ENCODE results near the gene PTK6. TPM values are rescaled to one million over a fixed set of nuclear protein-coding genes. Genes with fewer than 3 reads are reported as not detected.

PTK6 gene
- 1 to 10 TPM in 1 of 3 donors, under 1 TPM in 2; 0.16 to 2.3 (median 0.88) TPM for total RNA-seq

GRCh38 chr20:63536997-63537524 lies at the start of gene PTK6:
TSS of gene PTK6 (minus strand) at chr20:63537376. CDS start at chr20:63537314, 62 bp downstream.
- Histone ChIP-seq H3K27me3 (peaks cover 4 to 10% of the 10 kb centered on the region in 2 donors), H3K4me3 (peak within 1 kb of the TSS; percentile 17 to 53 (median 37)), H3K9me3 (no peaks in the 10 kb centered on the region), H3K27ac (peak within 1 kb of the TSS; percentile 84 to 85), H3K4me1 (peaks cover 10 to 17% of the 10 kb centered on the region in 2 donors), H3K36me3 (no peaks in the 10 kb centered on the region)
- TF ChIP-seq POLR2A (IDR thresholded peaks at IDR 0.05) (no peak), POLR2AphosphoS5 (IDR thresholded peaks at IDR 0.05) (no peak)
- TF ChIP-seq, protein P1, sequence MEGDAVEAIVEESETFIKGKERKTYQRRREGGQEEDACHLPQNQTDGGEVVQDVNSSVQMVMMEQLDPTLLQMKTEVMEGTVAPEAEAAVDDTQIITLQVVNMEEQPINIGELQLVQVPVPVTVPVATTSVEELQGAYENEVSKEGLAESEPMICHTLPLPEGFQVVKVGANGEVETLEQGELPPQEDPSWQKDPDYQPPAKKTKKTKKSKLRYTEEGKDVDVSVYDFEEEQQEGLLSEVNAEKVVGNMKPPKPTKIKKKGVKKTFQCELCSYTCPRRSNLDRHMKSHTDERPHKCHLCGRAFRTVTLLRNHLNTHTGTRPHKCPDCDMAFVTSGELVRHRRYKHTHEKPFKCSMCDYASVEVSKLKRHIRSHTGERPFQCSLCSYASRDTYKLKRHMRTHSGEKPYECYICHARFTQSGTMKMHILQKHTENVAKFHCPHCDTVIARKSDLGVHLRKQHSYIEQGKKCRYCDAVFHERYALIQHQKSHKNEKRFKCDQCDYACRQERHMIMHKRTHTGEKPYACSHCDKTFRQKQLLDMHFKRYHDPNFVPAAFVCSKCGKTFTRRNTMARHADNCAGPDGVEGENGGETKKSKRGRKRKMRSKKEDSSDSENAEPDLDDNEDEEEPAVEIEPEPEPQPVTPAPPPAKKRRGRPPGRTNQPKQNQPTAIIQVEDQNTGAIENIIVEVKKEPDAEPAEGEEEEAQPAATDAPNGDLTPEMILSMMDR (IDR thresholded peaks at IDR 0.05): no peak
- intact Hi-C loops (cut with DNase I; ENCODE audit: low total_unique reads): loop anchor here (5.0 to 10.0 kb wide), 2 partner anchors 98 to 435 kb away; no protein-coding TSS in a partner anchor
- DNase-seq (ENCODE audit: low spot score in 2 of 2): peak in 1 of 2 donors; percentile 43

DNA sequence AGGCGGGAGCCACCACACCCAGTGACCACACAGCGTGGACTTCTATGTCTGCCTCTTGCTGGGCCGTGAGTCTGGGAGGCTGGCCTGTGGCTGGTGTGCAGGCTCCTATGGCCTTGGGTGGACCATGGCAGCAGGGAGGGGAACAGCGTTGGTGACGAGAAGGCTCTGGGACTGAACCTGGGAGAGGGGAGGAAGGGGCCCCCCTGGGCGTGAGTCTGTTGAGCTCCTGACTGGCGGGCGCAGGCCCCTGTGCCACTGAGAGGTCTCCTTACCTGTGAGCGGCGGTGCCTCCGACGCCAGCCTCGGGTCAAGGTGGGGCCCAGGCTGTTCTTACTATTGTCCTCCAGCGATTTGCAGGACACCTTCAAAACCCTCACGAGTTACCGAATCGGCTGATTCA lies 49.6 kb upstream of the PTK6 start:
- no peaks in the 10 kb centered on the region for H3K36me3 ChIP-seq
- intact Hi-C loops (cut with DNase I; ENCODE audit: low total_unique reads): no loop called here

DNA sequence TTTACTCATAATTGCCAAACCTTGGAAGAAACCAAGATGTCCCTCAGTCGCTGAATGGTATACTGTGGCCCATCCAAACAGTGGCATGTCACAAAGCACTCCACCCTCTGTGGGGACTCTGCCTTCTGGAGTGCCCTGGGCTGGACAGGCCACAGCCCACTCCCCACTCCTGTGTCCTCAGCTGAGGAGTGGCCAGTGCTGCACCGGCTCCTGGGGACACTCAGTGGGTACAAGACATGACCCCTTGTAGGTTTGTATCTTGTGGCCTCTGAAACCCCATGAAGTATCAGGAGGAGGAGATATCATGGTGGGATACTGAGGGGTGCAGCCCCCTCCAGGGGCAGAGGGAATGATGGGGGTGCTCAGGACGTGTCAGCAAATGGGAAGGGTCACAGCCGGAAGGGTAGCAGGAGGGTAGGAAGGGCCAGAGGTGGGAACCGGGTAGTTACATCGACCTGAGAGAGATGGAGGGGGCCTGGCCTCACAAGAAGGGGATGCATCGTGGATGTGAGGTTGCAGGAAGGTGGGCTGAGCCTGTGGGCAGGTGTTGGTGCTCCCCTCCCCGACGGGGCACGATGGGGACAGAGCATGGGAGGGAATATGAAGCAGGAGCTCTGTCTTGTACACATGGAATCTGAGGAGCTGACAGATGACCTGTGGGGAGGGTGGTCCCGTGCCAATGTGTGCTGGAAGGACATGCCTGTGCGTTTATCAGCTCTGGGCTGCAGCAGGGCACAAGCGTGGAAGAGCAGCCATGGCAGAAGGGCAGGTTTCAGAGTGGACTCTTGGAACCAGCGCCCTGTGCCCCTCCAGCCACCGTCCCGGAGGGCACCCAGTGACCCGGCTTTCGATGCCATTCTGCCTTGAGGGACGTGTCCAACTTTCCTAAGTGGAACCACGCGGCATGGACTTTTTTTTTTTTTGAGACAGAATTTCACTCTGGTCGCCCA lies 48.7 kb upstream of the PTK6 start:
- Histone ChIP-seq H3K27me3 (no peaks in the 10 kb centered on the region), H3K4me1 (no peaks in the 10 kb centered on the region), H3K36me3 (no peaks in the 10 kb centered on the region), H3K27ac (no peak overlapping the region), H3K4me3 (no peak overlapping the region), H3K9me3 (no peaks in the 10 kb centered on the region)
- DNase-seq (ENCODE audit: low spot score in 2 of 2): no peak
- TF ChIP-seq POLR2AphosphoS5 (IDR thresholded peaks at IDR 0.05): no peak
- TF ChIP-seq, protein P1 (IDR thresholded peaks at IDR 0.05): no peak
- TF ChIP-seq POLR2A (IDR thresholded peaks at IDR 0.05): no peak
- intact Hi-C loops (cut with DNase I; ENCODE audit: low total_unique reads): no loop called here

More for the DNA sequence above, 49.6 kb upstream of the PTK6 start:
- H3K4me3 ChIP-seq: no peak overlapping the region
- H3K27me3 ChIP-seq: no peaks in the 10 kb centered on the region
- H3K27ac ChIP-seq: no peak overlapping the region
- no peaks in the 10 kb centered on the region for H3K4me1 ChIP-seq
- TF ChIP-seq POLR2A (IDR thresholded peaks at IDR 0.05) (no peak), POLR2AphosphoS5 (IDR thresholded peaks at IDR 0.05) (no peak)
- TF ChIP-seq, protein P1 (IDR thresholded peaks at IDR 0.05): no peak
- H3K9me3 ChIP-seq: no peaks in the 10 kb centered on the region
- DNase-seq (ENCODE audit: low spot score in 2 of 2): no peak

GRCh38 chr20:63582382-63583063 lies 45.3 kb upstream of the PTK6 start:
- intact Hi-C loops (cut with DNase I; ENCODE audit: low total_unique reads): no loop called here
- Histone ChIP-seq H3K27ac (peak overlapping the region in 1 of 2 donors; percentile 63), H3K4me1 (no peaks in the 10 kb centered on the region)

More at GRCh38 chr20:63582382-63583063, 45.3 kb upstream of the PTK6 start:
- no peaks in the 10 kb centered on the region for H3K36me3 ChIP-seq
- H3K9me3 ChIP-seq: no peaks in the 10 kb centered on the region
- no peak for DNase-seq (ENCODE audit: low spot score in 2 of 2)
- TF ChIP-seq, protein P1 (IDR thresholded peaks at IDR 0.05): no peak
- TF ChIP-seq POLR2A (IDR thresholded peaks at IDR 0.05) (no peak), POLR2AphosphoS5 (IDR thresholded peaks at IDR 0.05) (no peak)
- no peaks in the 10 kb centered on the region for H3K27me3 ChIP-seq
- peak overlapping the region in 1 of 3 donors; percentile 37 for H3K4me3 ChIP-seq

Measured in breast epithelium (tissue), 4 donors.